SK-N-SH treated with all-trans-retinoic acid at 6 μM for 48 hours (cell line): ENCODE measurements around the gene DERA.

Experiments
- ATAC-seq: fragments of 200-7000 bp; cut with Tn5 transposase; 3 replicates; pipeline ENCODE4 v1.9.1; 2020; ENCODE audit warnings: mild to moderate bottlenecking, moderate library complexity
- ARNTL ChIP-seq: fragments of 450-650 bp; formaldehyde crosslinking; IDR thresholded peaks from 2 replicates; pipeline ENCODE4 v1.5.0; 2020; ENCODE audit warnings: low read depth, mild to moderate bottlenecking, moderate library complexity, borderline replicate concordance
- BACH2 ChIP-seq: fragments of 250-450 bp; sonication (Bioruptor Pico); IDR thresholded peaks from 2 replicates; pipeline ENCODE4 v1.9.0; 2021; ENCODE audit warnings: mild to moderate bottlenecking, borderline replicate concordance
- CREB5 ChIP-seq: fragments of 250-450 bp; sonication (Bioruptor Pico); IDR thresholded peaks from 2 replicates; pipeline ENCODE4 v1.5.1; 2020; ENCODE audit warnings: low read depth, mild to moderate bottlenecking, moderate library complexity
- CSDC2 ChIP-seq: fragments of 250-450 bp; sonication (Bioruptor Pico); IDR thresholded peaks from 2 replicates; pipeline ENCODE4 v1.5.0; 2020; ENCODE audit warnings: mild to moderate bottlenecking, moderate library complexity
- CSRNP3 ChIP-seq: fragments of 250-450 bp; sonication (Bioruptor Pico); IDR thresholded peaks from 2 replicates; pipeline ENCODE4 v1.5.1; 2021; ENCODE audit warnings: mild to moderate bottlenecking, moderate library complexity
- ESRRG ChIP-seq: fragments of 250-450 bp; sonication (Bioruptor Pico); IDR thresholded peaks from 2 replicates; pipeline ENCODE4 v1.6.1; 2021; ENCODE audit warnings: mild to moderate bottlenecking
- GLIS3 ChIP-seq: fragments of 250-450 bp; sonication (Bioruptor Pico); IDR thresholded peaks from 2 replicates; pipeline ENCODE4 v1.5.0; 2020; ENCODE audit warnings: mild to moderate bottlenecking, moderate library complexity
- OSR1 ChIP-seq: fragments of 250-450 bp; sonication (Bioruptor Pico); IDR thresholded peaks from 2 replicates; pipeline ENCODE4 v1.8.0; 2022; ENCODE audit warnings: moderate library complexity, mild to moderate bottlenecking, inconsistent platforms
- PATZ1 ChIP-seq: fragments of 250-450 bp; sonication (Bioruptor Pico); IDR thresholded peaks from 2 replicates; pipeline ENCODE4 v1.8.0; 2020; ENCODE audit warnings: mild to moderate bottlenecking, moderate library complexity, borderline replicate concordance
- POU6F1 ChIP-seq: fragments of 250-450 bp; sonication (Bioruptor Pico); IDR thresholded peaks from 2 replicates; pipeline ENCODE4 v1.8.0; 2021; ENCODE audit warnings: low read depth, mild to moderate bottlenecking, moderate library complexity, borderline replicate concordance
- PPARA ChIP-seq: fragments of 250-450 bp; sonication (Bioruptor Pico); IDR thresholded peaks from 2 replicates; pipeline ENCODE4 v1.5.0; 2020; ENCODE audit warnings: mild to moderate bottlenecking, borderline replicate concordance
- RARB ChIP-seq: fragments of 250-450 bp; sonication (Bioruptor Pico); IDR thresholded peaks from 2 replicates; pipeline ENCODE4 v1.8.0; 2021; ENCODE audit warnings: mild to moderate bottlenecking, moderate library complexity
- SNAI2 ChIP-seq: fragments of 250-450 bp; sonication (Bioruptor Pico); IDR thresholded peaks from 2 replicates; pipeline ENCODE4 v1.5.0; 2020; ENCODE audit warnings: mild to moderate bottlenecking, moderate library complexity
- TCF4 ChIP-seq: fragments of 250-450 bp; sonication (Bioruptor Pico); IDR thresholded peaks from 2 replicates; pipeline ENCODE4 v1.8.0; 2021; ENCODE audit warnings: mild to moderate bottlenecking, moderate library complexity, borderline replicate concordance
- ZC3H10 ChIP-seq: fragments of 250-450 bp; sonication (Bioruptor Pico); IDR thresholded peaks from 2 replicates; pipeline ENCODE4 v1.5.1; 2021; ENCODE audit warnings: mild to moderate bottlenecking, moderate library complexity
- ZFP30 ChIP-seq: fragments of 450-650 bp; formaldehyde crosslinking; IDR thresholded peaks from 2 replicates; pipeline ENCODE4 v1.5.0; 2022; ENCODE audit warnings: mild to moderate bottlenecking, moderate library complexity
- ZNF565 ChIP-seq: fragments of 450-650 bp; formaldehyde crosslinking; conservative IDR thresholded peaks from 2 replicates; pipeline ENCODE4 v1.5.0; 2020; ENCODE audit warnings: low read depth, mild to moderate bottlenecking, moderate library complexity
- ZNF70 ChIP-seq: fragments of 450-650 bp; formaldehyde crosslinking; IDR thresholded peaks from 2 replicates; pipeline ENCODE4 v1.5.0; 2020; ENCODE audit warnings: mild to moderate bottlenecking, moderate library complexity

Gene DERA

GRCh38 chr12:15982071-15982470 is 70.9 kb downstream of the DERA start:
- no peak for ATAC-seq
- TF ChIP-seq PPARA (CRISPR knock-in tag) (no peak), ZC3H10 (no peak), ZNF70 (CRISPR knock-in tag) (no peak), GLIS3 (CRISPR knock-in tag) (no peak), ESRRG (CRISPR knock-in tag) (no peak), ZFP30 (CRISPR knock-in tag) (no peak), PATZ1 (CRISPR knock-in tag) (no peak)

- peak; percentile 33; the same call in 2 of the 3 replicates for ATAC-seq
- TF ChIP-seq POU6F1 (CRISPR knock-in tag) (no peak), ARNTL (no peak), BACH2 (CRISPR knock-in tag) (no peak), PATZ1 (CRISPR knock-in tag) (no peak), TCF4 (CRISPR knock-in tag) (no peak), OSR1 (CRISPR knock-in tag) (no peak), ESRRG (CRISPR knock-in tag) (no peak), ZFP30 (CRISPR knock-in tag) (no peak), CSDC2 (CRISPR knock-in tag) (no peak), ZNF70 (CRISPR knock-in tag) (no peak)
Observed at GRCh38 chr12:15982471-15982870, 71.3 kb downstream of the DERA start.

- TF ChIP-seq RARB (CRISPR knock-in tag) (no peak), ZNF70 (CRISPR knock-in tag) (no peak), POU6F1 (CRISPR knock-in tag) (no peak), CREB5 (CRISPR knock-in tag) (no peak), ARNTL (no peak), SNAI2 (CRISPR knock-in tag) (no peak), ZNF565 (CRISPR knock-in tag) (no peak), OSR1 (CRISPR knock-in tag) (no peak), CSDC2 (CRISPR knock-in tag) (no peak), PPARA (CRISPR knock-in tag) (no peak), CSRNP3 (CRISPR knock-in tag) (no peak), ZC3H10 (no peak), ZFP30 (CRISPR knock-in tag) (no peak), PATZ1 (CRISPR knock-in tag) (no peak)
- ATAC-seq, result no peak
Observed at GRCh38 chr12:15982921-15983320, 71.8 kb downstream of the DERA start.
